ENCODE data around the gene ITPR2.

DNA sequence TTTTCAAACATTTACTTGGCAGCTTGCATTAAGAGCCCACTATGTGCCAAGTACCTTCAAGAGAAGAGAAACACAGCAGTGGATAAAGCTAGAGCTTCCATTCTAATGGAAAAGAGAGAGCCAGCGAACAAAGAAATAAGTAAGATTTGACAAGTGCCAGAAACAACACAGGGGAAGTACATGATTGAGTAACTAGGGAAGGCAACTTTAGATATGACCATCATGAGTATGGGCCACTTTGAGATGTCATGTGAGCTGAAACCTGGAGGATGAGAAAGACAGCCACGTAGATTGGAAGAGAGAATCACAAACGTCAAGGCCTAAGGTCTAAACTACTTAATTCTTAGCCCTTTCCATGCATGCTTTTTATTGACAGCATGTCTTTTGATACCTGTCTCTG, 121.4 kb downstream of the ITPR2 start:
- TF ChIP-seq, protein P1, sequence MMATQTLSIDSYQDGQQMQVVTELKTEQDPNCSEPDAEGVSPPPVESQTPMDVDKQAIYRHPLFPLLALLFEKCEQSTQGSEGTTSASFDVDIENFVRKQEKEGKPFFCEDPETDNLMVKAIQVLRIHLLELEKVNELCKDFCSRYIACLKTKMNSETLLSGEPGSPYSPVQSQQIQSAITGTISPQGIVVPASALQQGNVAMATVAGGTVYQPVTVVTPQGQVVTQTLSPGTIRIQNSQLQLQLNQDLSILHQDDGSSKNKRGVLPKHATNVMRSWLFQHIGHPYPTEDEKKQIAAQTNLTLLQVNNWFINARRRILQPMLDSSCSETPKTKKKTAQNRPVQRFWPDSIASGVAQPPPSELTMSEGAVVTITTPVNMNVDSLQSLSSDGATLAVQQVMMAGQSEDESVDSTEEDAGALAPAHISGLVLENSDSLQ (IDR thresholded peaks at IDR 0.05), result no peak
- TF ChIP-seq ZNF384 (IDR thresholded peaks at IDR 0.05) (no peak), BHLHE40 (IDR thresholded peaks at IDR 0.05; ENCODE audit: borderline replicate concordance) (no peak)
